KMS-11 (cell line): ENCODE data around the gene BAX.

Experiments
- H2AFZ ChIP-seq: fragments of 200-600 bp; sonication (generic); 2 replicates; pipeline ENCODE4 v1.6.1; 2016; ENCODE audit warnings: antibody characterized with exemption, mixed run types, low read depth
- H3K27ac ChIP-seq: fragments of 200-600 bp; sonication (generic); 2 replicates; pipeline ENCODE4 v1.6.1; 2016; ENCODE audit warnings: mild to moderate bottlenecking, mixed run types
- H3K27me3 ChIP-seq: fragments of 200-600 bp; sonication (generic); 2 replicates; pipeline ENCODE4 v1.6.1; 2017; ENCODE audit warnings: mild to moderate bottlenecking, low read depth, mixed run types, moderate library complexity; ENCODE audit not compliant: insufficient read depth
- H3K36me3 ChIP-seq: fragments of 200-600 bp; sonication (generic); 2 replicates; pipeline ENCODE4 v1.6.1; 2017; ENCODE audit warnings: mild to moderate bottlenecking, mixed run types; ENCODE audit not compliant: insufficient read depth
- H3K4me1 ChIP-seq: fragments of 200-600 bp; sonication (generic); 2 replicates; pipeline ENCODE4 v1.6.1; 2016; ENCODE audit warnings: mild to moderate bottlenecking, low read depth, mixed run types; ENCODE audit not compliant: poor library complexity, severe bottlenecking
- H3K4me2 ChIP-seq: fragments of 200-600 bp; sonication (generic); 2 replicates; pipeline ENCODE4 v1.7.0; 2016; ENCODE audit warnings: mild to moderate bottlenecking, mixed run types
- H3K4me3 ChIP-seq: fragments of 200-600 bp; sonication (generic); IDR thresholded peaks from 2 replicates; pipeline ENCODE4 v1.6.1; 2017; ENCODE audit warnings: low read depth, low read length, mixed read lengths; ENCODE audit not compliant: insufficient read depth
- H3K79me2 ChIP-seq: fragments of 200-600 bp; sonication (generic); 2 replicates; pipeline ENCODE4 v1.6.1; 2016; ENCODE audit warnings: low read depth, mixed run types; ENCODE audit not compliant: insufficient read depth
- H3K9ac ChIP-seq: fragments of 200-600 bp; sonication (generic); 2 replicates; pipeline ENCODE4 v1.6.1; 2016; ENCODE audit warnings: mild to moderate bottlenecking, mixed run types
- H4K20me1 ChIP-seq: fragments of 200-600 bp; sonication (generic); 2 replicates; pipeline ENCODE4 v1.6.1; 2016; ENCODE audit warnings: mild to moderate bottlenecking, mixed run types; ENCODE audit not compliant: insufficient read depth
- CTCF ChIP-seq: fragments of 200-600 bp; sonication (generic); conservative IDR thresholded peaks from 2 replicates; pipeline ENCODE4 v1.6.1; 2017; ENCODE audit warnings: low read depth, mild to moderate bottlenecking, antibody characterized with exemption, low read length, moderate library complexity, mixed read lengths

The BAX gene

DNA sequence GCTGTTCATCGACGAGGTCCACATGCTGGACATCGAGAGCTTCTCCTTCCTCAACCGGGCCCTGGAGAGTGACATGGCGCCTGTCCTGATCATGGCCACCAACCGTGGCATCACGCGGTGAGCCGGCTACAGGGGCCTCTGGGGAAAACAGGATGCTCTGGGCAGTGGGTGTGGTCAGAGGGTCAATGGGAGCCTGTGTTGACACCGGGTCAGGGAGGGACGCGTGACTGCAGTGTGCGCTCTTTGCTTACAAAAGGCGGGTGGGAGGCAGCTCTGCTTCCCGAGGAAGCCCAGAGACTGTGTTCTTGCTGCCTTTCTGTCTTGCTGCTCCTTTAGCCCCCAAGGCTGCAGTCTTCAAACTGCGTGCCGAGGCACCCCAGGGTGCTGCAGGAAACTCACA, 56.5 kb downstream of the BAX start:
- TF ChIP-seq CTCF, result no peak
- H3K36me3 ChIP-seq, result peaks cover 6% of the 10 kb centered on the region; the same call in 1 of the 2 replicates
- H3K4me2 ChIP-seq, result no peak overlapping the region
- H4K20me1 ChIP-seq, result no peaks in the 10 kb centered on the region
- no peaks in the 10 kb centered on the region for H3K79me2 ChIP-seq
- no peak overlapping the region for H2AFZ ChIP-seq
- no peaks in the 10 kb centered on the region for H3K27me3 ChIP-seq
- H3K27ac ChIP-seq, result no peak overlapping the region
- H3K9ac ChIP-seq, result no peak overlapping the region
- no peaks in the 10 kb centered on the region for H3K4me1 ChIP-seq
- no peak overlapping the region for H3K4me3 ChIP-seq
